ENCODE data around the gene RHOT2.
A peak's percentile ranks its signal among the peaks of the same experiment; 100 is the strongest.

The RHOT2 gene

GRCh38 chr16:658679-659571 is 9.0 kb upstream of the RHOT2 start:
- TF ChIP-seq CTCF (IDR thresholded peaks at IDR 0.05; ENCODE audit: insufficient read depth, low read depth, low read length, missing control alignments), result no peak
- no peak for DNase-seq (ENCODE audit: low read depth)
- H3K4me3 ChIP-seq (ENCODE audit: low read length), result no peak overlapping the region

- no peak for DNase-seq (ENCODE audit: low read depth)
- H3K4me3 ChIP-seq (ENCODE audit: low read length), result no peak overlapping the region
- no peak for TF ChIP-seq CTCF (IDR thresholded peaks at IDR 0.05; ENCODE audit: insufficient read depth, low read depth, low read length, missing control alignments)
Measured at GRCh38 chr16:659618-660017, 8.3 kb upstream of the RHOT2 start.

GRCh38 chr16:660132-660458 is 7.8 kb upstream of the RHOT2 start:
- TF ChIP-seq CTCF (IDR thresholded peaks at IDR 0.05; ENCODE audit: insufficient read depth, low read depth, low read length, missing control alignments), result no peak
- no peak for DNase-seq (ENCODE audit: low read depth)
- H3K4me3 ChIP-seq (ENCODE audit: low read length), result no peak overlapping the region

GRCh38 chr16:660459-661183 is 7.3 kb upstream of the RHOT2 start:
- peak; percentile 59 for TF ChIP-seq CTCF (IDR thresholded peaks at IDR 0.05; ENCODE audit: insufficient read depth, low read depth, low read length, missing control alignments)
- no peak overlapping the region for H3K4me3 ChIP-seq (ENCODE audit: low read length)
- DNase-seq (ENCODE audit: low read depth), result peak; percentile 84

GRCh38 chr16:661184-661821 is 6.6 kb upstream of the RHOT2 start:
- no peak for DNase-seq (ENCODE audit: low read depth)
- no peak for TF ChIP-seq CTCF (IDR thresholded peaks at IDR 0.05; ENCODE audit: insufficient read depth, low read depth, low read length, missing control alignments)
- H3K4me3 ChIP-seq (ENCODE audit: low read length), result no peak overlapping the region

GRCh38 chr16:662095-662494 is 5.8 kb upstream of the RHOT2 start:
- no peak for DNase-seq (ENCODE audit: low read depth)
- TF ChIP-seq CTCF (IDR thresholded peaks at IDR 0.05; ENCODE audit: insufficient read depth, low read depth, low read length, missing control alignments), result no peak
- no peak overlapping the region for H3K4me3 ChIP-seq (ENCODE audit: low read length)
